T-helper 9 cell (primary cell): ENCODE results near the gene RAB31.

Experiments used
- DNase-seq: peaks from one replicate; pipeline ENCODE4 v3.0.0-alpha.2; 2020

Gene RAB31

GRCh38 chr18:9824952-9825371 is 116.9 kb downstream of the RAB31 start:
- DNase-seq = no peak

DNA sequence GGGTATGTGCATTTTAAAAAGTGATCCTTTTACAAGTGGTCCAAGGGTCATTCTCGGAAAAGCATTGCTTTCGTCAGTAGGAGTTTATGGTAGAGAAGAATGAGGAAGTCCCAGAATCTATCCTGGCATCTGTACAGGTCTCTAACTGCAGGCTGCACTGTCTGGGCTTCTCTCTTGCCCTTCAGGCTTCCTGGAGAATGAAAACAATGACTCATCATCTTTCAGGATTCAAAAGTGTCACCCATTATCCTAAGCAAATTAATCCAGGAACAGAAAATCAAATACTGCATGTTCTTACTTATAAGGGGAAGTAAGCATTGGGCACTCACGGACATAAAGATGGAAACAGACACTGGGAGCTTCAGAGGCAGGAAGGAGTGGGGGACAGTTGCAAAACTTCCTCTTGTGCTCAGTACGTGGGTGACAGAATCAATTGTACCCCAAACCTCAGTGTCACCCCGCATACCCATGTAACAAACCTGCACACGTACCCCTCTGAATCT is 117.5 kb downstream of the RAB31 start:
- no peak for DNase-seq

- no peak for DNase-seq
These were observed 118.6 kb downstream of the RAB31 start for GRCh38 chr18:9826685-9827084.

GRCh38 chr18:9827211-9827792 is 119.2 kb downstream of the RAB31 start:
- no peak for DNase-seq

DNA sequence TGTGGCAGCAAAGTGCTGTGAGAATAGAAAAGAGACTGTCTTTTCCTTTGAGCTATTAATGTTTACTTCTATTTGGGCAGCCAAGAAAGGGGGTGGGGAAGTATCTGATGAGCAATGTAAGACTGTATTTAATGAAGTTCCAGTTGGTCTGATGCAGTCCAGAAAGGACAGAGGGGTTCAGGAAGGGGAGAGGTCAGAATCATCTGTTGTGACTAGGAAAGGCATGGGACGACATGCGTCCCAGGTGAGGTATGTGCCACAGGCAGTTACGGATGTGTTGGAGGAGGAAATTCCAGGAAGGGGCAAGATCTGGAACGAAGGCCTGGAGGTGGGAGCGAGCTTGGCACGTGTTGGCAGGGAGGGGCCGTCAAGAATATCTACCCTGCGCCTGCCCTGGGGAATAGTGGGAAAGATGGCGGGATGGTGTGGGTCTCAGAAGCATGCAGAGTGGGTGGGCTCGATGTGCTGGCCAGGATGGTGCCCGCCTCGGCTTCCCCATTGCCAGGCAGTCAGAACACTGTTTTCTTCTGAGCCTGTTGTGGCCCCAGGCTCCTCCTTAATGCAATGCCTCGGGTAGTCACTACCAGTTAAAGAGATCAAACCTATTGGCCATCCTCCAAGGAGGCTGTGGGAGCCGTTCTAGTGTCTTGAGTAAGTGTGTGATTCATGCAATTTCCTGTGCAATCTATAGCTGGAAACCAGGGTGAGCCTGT is 119.8 kb downstream of the RAB31 start:
- DNase-seq = no peak

GRCh38 chr18:9828506-9829396 is 120.7 kb downstream of the RAB31 start:
- DNase-seq = no peak

DNA sequence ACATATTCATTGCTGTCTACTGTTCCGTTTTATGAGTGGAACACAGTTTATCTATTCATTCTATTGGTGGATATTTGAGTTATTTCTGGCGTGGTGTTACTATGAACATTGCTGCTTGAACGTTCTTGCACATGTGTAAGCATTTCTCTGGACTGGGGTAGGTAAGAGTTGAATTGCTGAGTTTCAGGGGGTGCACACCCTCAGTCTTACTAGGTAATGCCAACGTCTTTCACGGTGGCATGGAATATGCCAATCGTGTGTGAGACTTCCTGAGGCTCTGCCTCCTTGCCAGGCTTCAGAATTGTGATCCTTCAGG is 121.3 kb downstream of the RAB31 start:
- no peak for DNase-seq

GRCh38 chr18:9831036-9831722 is 123.1 kb downstream of the RAB31 start:
- no peak for DNase-seq

DNA sequence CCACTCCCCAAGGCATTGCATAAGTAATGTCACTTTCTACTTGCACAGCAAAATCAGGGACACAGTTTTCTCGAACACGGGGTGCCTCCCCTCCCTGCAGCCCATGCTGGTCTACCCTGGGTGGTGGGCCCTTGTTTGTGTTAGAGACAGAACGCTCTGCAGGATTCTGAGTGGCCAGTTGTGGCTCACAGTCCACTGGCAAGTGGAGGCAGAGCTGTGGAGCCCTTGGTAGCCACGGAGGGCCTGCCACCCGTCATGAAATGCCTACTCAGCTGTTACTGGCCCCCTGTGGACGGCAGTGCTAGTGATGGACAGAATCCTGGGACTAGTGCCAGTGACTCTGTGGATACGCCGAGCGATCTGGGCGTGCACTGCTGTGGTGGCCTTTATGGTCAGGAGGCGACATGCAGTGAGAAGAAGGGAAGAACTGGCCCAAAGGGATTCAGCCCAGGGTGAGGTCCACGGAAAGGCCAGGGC is 123.7 kb downstream of the RAB31 start:
- DNase-seq = no peak

- no peak for DNase-seq
These were observed 124.8 kb downstream of the RAB31 start for GRCh38 chr18:9832871-9833270.

DNA sequence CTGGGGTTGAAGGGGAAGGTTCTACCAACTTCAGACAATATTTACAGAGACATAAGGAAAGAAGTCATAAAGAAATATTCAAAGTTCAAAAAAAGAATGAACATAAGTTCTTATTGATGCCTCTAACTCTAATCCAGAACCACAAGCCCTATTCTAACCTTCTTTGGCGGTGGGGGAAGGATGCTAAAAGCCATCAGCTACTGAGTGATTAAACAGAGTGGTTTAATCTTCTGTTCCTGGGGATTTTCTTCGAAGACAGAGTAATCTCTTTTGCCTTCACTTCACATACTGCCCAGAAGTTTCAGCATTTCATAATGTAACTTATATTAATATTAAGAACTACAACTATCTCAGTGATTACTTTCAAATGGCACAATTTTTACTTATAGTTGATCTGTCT is 126.5 kb downstream of the RAB31 start:
- DNase-seq = no peak

- DNase-seq = no peak
These were observed 127.1 kb downstream of the RAB31 start for GRCh38 chr18:9835113-9835755.

- no peak for DNase-seq
These were observed 127.7 kb downstream of the RAB31 start for GRCh38 chr18:9835825-9836224.

DNA sequence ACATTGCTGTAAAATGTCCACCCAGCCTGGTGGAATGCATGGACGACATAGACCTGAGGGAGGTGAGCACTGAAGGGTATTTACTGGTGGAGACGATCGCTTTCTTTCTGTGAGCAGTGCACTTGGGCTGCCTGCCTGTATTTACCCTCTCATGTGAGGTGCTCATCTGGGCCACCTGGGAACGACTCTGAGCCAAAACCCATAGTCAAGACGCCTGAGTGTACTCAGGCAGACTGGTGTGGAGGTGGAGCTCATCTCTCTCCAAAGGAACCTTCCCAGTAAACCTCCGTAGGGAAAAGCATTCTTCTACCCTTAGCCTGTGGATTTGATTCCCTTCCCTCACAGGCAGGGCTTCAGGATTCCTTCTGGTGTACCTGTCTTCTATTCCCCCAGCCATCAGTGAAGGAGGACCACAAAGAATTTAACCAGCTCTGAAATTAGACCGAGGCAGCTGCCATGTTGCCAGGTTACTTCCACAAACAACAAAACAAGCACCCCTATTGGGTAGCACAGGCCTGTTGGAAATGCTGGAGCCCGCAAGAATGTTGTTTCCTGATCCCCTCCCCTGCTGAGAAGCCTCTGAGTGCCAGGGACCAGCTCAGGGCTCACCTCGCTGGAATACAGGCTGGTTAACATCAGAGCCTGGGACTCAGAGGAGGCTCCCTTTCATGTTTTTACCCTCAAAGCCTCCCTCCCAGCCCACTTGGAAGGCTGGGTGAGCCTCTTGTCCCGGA is 130.2 kb downstream of the RAB31 start:
- no peak for DNase-seq

GRCh38 chr18:9839211-9839610 is 131.1 kb downstream of the RAB31 start:
- no peak for DNase-seq

DNA sequence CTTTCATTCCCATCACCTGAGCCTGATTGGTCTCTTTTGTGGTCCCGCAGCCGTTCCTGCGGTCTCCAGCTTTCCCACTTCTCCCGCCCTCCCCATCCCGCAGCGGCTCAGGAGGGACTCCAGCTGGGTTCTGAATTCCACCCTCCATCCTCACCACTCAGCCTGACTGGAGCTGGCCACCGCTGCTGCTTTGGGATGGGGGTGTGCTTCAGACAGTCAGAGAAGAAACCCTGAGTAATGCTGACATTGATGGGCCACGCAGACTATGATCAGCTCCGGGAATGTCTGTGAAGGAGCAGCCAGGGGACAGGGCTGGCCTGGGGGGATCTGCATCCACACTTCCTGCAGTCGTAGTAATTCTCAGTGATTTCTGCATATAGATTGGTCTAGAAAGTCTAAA is 131.8 kb downstream of the RAB31 start:
- DNase-seq = no peak

DNA sequence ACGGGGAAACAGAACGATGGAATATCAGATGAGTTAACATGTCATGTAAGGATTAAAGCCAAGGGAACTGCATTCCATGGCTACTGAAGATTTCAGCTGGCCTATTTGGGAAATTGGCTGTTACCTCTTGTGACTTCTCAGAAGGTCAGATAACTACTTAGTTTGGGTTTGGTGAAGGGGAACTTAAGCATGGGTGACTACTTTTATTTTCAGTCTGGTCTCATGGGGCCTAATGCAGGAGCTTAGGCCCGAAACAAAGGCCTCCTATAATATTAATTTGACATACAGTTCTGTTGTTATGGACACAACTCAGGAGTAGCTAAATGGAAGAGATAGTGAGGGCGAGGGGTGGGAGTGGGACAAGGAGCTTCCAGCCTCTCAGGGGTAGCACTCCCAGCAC is 133.7 kb downstream of the RAB31 start:
- no peak for DNase-seq

DNA sequence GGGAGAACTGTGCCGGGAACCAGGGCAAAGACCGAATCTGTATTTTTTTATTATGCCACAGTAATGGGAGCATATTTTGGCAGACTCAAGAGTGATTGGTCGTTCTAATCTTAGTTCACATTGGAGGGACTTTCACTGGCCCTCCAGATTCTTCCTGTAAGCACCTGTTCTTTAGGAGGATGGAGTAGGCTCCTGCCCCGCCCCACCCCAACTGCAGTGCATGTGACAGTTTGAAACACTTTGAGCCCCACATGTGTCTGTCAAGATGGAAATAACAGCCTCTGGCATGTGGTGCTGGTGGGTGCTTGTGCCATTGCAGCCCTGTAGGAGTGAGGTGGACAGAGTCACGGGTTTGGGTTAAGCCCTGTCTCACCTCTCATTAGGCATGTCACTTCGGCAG is 134.3 kb downstream of the RAB31 start:
- DNase-seq = no peak

- no peak for DNase-seq
These were observed 137.2 kb downstream of the RAB31 start for GRCh38 chr18:9845256-9845655.

- no peak for DNase-seq
These were observed 138.2 kb downstream of the RAB31 start for GRCh38 chr18:9846162-9846925.
